K562 (cell line): Measurements from ENCODE around the gene RBBP4. TPM values are rescaled to one million over a fixed set of nuclear protein-coding genes. Genes with fewer than 3 reads are reported as not detected.
A peak's percentile ranks its signal among the peaks of the same experiment; 100 is the strongest.

Source experiments
- ATAC-seq: fragments of 200-7000 bp; cut with Tn5 transposase; 3 replicates; pipeline ENCODE4 v1.9.1; 2020; ENCODE audit warnings: moderate library complexity
- BruUV-seq: library from RNA; stranded (reverse); fragments of 400-500 nt; replicated peaks from 2 replicates; lab custom pipeline; 2021; lab: Mats Ljungman, UMichigan
- CTCF ChIA-PET: fragments of 300-600 bp; formaldehyde crosslinking; extraction: SDS; loops from one replicate; lab custom pipeline; 2021; ENCODE audit warnings: low intra/inter-chr PET ratio; lab: Yijun Ruan, JAX
- POLR2A ChIA-PET: fragments of 300-600, 350-650 bp; sonication (Branson Sonifier 250); formaldehyde crosslinking; extraction: SDS; loops from one replicate; lab custom pipeline; 2021; ENCODE audit warnings: antibody characterized with exemption, inconsistent platforms; lab: Yijun Ruan, JAX
- DNase-seq, 4 experiments: peaks; one replicate each; pipeline versions ENCODE4 v3.0.0 to v3.0.0-alpha.2; 2011 to 2018; ENCODE audit warnings: low spot score in 3 of 4, mixed read lengths in 3 of 4; ENCODE audit errors: extremely low read depth in 1 of 4
- FAIRE-seq: peaks from 2 replicates; lab custom pipeline; 2011; peaks lifted over from hg19 to GRCh38; lab: Jason Lieb, UNC
- H2AFZ ChIP-seq: 2 replicates; pipeline ENCODE4 v1.6.0; 2011; ENCODE audit warnings: low read depth, low read length, control low read depth, inconsistent platforms
- H3K27ac ChIP-seq: fragments of 200-600 bp; 3 replicates; pipeline ENCODE4 v1.8.0; 2011; ENCODE audit warnings: low read depth, mild to moderate bottlenecking, control low read depth, inconsistent platforms, low read length, moderate library complexity, mixed read lengths; ENCODE audit errors: extremely low read depth
- H3K27me3 ChIP-seq, 2 experiments: fragments of 300-600 bp in 1 of 2; 2 replicates in 1 of 2; 3 replicates in 1 of 2; pipeline versions ENCODE4 v1.6.0 to v1.8.0; 2011; ENCODE audit warnings: inconsistent platforms in 2 of 2, low read length in 2 of 2, mild to moderate bottlenecking in 1 of 2, mixed read lengths in 1 of 2, moderate library complexity in 1 of 2; ENCODE audit not compliant: control insufficient read depth in 2 of 2, insufficient read depth in 2 of 2
- H3K36me3 ChIP-seq: fragments of 300-600 bp; 3 replicates; pipeline ENCODE4 v1.8.0; 2011; ENCODE audit warnings: mild to moderate bottlenecking, low read length, inconsistent platforms; ENCODE audit not compliant: control insufficient read depth, insufficient read depth
- H3K4me1 ChIP-seq, 2 experiments: fragments of 200-600 bp in 1 of 2; replicated peaks in 1 of 2; 2 replicates in 1 of 2; 3 replicates in 1 of 2; pipeline versions ENCODE4 v1.5.1 to v1.8.0; 2011; ENCODE audit warnings: inconsistent platforms in 2 of 2, low read length in 2 of 2, mild to moderate bottlenecking in 1 of 2, mixed read lengths in 1 of 2, moderate library complexity in 1 of 2; ENCODE audit not compliant: control insufficient read depth in 2 of 2, insufficient read depth in 2 of 2
- H3K4me2 ChIP-seq: 2 replicates; pipeline ENCODE4 v1.6.1; 2011; ENCODE audit warnings: low read length, control low read depth, inconsistent platforms, mixed read lengths; ENCODE audit not compliant: insufficient read depth
- H3K4me3 ChIP-seq: fragments of 200-600 bp; sonication (generic), shearing (Covaris generic); 2 replicates; pipeline ENCODE4 v1.5.1; 2016; ENCODE audit warnings: control low read depth, inconsistent platforms
- H3K79me2 ChIP-seq: fragments of 200-600 bp; 3 replicates; pipeline ENCODE4 v1.8.0; 2011; ENCODE audit warnings: low read length, inconsistent platforms; ENCODE audit not compliant: control insufficient read depth, insufficient read depth
- H3K9ac ChIP-seq, 2 experiments: 2 replicates each; pipeline versions ENCODE4 v1.6.0 to v1.6.1; 2011; ENCODE audit warnings: low read depth in 2 of 2, low read length in 2 of 2, control low read depth in 1 of 2, inconsistent platforms in 1 of 2, mild to moderate bottlenecking in 1 of 2, mixed read lengths in 1 of 2; ENCODE audit not compliant: insufficient read depth in 1 of 2
- H3K9me1 ChIP-seq: one replicate; pipeline ENCODE4 v1.6.0; 2011; ENCODE audit warnings: inconsistent platforms, mild to moderate bottlenecking, low read length, moderate library complexity; ENCODE audit not compliant: control insufficient read depth, insufficient read depth
- H3K9me3 ChIP-seq: replicated peaks from 2 replicates; pipeline ENCODE4 v1.5.1; 2011; ENCODE audit warnings: low read depth, low read length, inconsistent platforms; ENCODE audit not compliant: control insufficient read depth, insufficient read depth
- H4K20me1 ChIP-seq: replicated peaks from 2 replicates; pipeline ENCODE4 v1.6.1; 2011; ENCODE audit warnings: low read length, inconsistent platforms, mixed read lengths; ENCODE audit not compliant: control insufficient read depth, insufficient read depth
- PHB ChIP-seq: fragments of 250-450 bp; sonication (Bioruptor Pico); IDR thresholded peaks from 2 replicates; pipeline ENCODE4 v1.5.0; 2021
- ZNF561 ChIP-seq: fragments of 450-650 bp; formaldehyde crosslinking; conservative IDR thresholded peaks from 2 replicates; pipeline ENCODE4 v1.4.0; 2020; ENCODE audit warnings: mild to moderate bottlenecking, moderate library complexity
- WGBS: fragments of 100-300 bp; shearing (Covaris generic); methylation state at CpG from one replicate; pipeline ENCODE4 v1.1.6; 2016; ENCODE audit warnings: low coverage, mixed read lengths; ENCODE audit not compliant: insufficient coverage; ENCODE audit errors: missing lambda C conversion rate; 5-methylcytosine and 5-hydroxymethylcytosine counted together
- in situ Hi-C: fragments of 300-500 bp; cut with MboI; formaldehyde crosslinking; loops from 4 replicates; pipeline ENCODE4 v1.15.0; 2018; ENCODE audit warnings: inconsistent platforms, mixed read lengths
- intact Hi-C: fragments of 100-400 bp; cut with micrococcal nuclease; formaldehyde crosslinking; loops from 2 replicates; pipeline ENCODE4 v1.14.2; 2022
- polyA plus RNA-seq, 8 experiments: library from polyadenylated mRNA; depleted of rRNA in 4 of 8; stranded (reverse) in 5 of 8; unstranded in 3 of 8; fragments of >200 nt; fragmentation: Nextera tagmentation in 2 of 8; fragmentation: Illumina TruSeq in 1 of 8; extraction: Ambion mirVana in 2 of 8; extraction: Trizol in 1 of 8; gene quantifications; 2 replicates each; pipeline versions ENCODE4 v1.2.1 to v1.2.3, GENCODE V29; 2011 to 2014; ENCODE audit warnings: inconsistent platforms in 1 of 8, missing spikeins in 1 of 8
- total RNA-seq, 7 experiments: library from RNA; depleted of rRNA in 6 of 7; stranded (reverse); fragments of >200 nt in 6 of 7; fragmentation: Illumina TruSeq in 2 of 7; extraction: Trizol in 2 of 7; gene quantifications; 2 replicates each; pipeline versions ENCODE4 v1.2.1 to v1.2.3, GENCODE V29; 2011 to 2021; ENCODE audit warnings: low replicate concordance in 1 of 7
- TF ChIP-seq, protein P1 (sequence below): fragments of 450-650 bp; IDR thresholded peaks from 2 replicates; pipeline ENCODE4 v1.6.1; 2018; ENCODE audit not compliant: partially characterized antibody

RBBP4 gene
- total and polyA plus RNA-seq, 9 of the 15 experiments (the other 6 are each of a cell fraction or from before 2014, with no cell fraction given) = 185 to 409 (median 259) TPM

DNA sequence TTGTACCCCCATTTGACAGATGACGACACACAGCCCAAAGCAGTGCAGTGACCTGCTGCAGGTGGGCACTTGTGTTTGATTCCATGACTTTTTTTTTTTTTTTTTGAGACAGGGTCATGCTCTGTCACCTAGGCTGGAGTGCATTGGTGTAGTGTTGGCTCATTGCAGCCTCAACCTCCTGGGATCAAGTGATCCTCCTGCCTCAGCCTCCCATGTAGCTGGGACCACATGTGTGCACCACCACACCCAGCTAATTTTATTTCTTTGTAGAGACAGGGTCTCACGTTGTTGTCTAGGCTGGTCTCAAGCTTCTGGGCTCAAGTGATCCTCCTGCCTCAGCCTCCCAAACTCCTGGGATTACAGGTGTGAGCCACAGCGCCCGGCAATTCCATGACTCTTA lies 66.5 kb downstream of the RBBP4 start (continued):
- TF ChIP-seq PHB (CRISPR knock-in tag) = no peak
- TF ChIP-seq, all 486 proteins: peak for 0

DNA sequence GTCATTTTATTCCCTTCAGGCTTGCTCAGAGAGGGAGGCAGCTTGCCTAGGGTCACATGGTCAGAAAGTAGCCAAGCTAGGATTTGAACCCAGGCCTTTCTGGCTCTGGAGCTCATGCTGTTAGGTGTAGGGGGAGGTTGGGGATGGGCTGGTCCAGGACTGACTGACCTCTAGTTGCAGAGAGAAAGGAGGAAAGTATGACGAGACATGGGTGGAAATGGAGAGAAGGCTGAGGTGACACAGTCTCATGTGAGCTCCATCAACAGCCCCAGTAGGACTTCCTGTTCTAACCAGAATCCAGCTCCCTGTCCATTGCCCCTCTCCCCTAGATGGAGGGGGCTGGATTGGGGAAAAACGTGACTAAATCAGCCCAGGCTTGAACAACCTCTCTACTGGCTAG lies 67.0 kb downstream of the RBBP4 start:
- no peak for TF ChIP-seq ZNF561 (CRISPR knock-in tag)
- TF ChIP-seq, protein P1, sequence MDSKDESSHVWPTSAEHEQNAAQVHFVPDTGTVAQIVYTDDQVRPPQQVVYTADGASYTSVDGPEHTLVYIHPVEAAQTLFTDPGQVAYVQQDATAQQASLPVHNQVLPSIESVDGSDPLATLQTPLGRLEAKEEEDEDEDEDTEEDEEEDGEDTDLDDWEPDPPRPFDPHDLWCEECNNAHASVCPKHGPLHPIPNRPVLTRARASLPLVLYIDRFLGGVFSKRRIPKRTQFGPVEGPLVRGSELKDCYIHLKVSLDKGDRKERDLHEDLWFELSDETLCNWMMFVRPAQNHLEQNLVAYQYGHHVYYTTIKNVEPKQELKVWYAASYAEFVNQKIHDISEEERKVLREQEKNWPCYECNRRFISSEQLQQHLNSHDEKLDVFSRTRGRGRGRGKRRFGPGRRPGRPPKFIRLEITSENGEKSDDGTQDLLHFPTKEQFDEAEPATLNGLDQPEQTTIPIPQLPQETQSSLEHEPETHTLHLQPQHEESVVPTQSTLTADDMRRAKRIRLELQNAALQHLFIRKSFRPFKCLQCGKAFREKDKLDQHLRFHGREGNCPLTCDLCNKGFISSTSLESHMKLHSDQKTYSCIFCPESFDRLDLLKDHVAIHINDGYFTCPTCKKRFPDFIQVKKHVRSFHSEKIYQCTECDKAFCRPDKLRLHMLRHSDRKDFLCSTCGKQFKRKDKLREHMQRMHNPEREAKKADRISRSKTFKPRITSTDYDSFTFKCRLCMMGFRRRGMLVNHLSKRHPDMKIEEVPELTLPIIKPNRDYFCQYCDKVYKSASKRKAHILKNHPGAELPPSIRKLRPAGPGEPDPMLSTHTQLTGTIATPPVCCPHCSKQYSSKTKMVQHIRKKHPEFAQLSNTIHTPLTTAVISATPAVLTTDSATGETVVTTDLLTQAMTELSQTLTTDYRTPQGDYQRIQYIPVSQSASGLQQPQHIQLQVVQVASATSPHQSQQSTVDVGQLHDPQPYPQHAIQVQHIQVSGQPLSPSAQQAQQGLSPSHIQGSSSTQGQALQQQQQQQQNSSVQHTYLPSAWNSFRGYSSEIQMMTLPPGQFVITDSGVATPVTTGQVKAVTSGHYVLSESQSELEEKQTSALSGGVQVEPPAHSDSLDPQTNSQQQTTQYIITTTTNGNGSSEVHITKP = peak; percentile 39
- DNase-seq (no peak), ATAC-seq (no peak), FAIRE-seq (no peak)
- peaks cover 26 to 49% of the 10 kb centered on the region in 2 experiments; a peak in 4 of 5 replicates for H3K4me1 ChIP-seq
- no peaks in the 10 kb centered on the region for H3K27me3 ChIP-seq
- H3K4me2 ChIP-seq = no peak overlapping the region
- H3K4me3 ChIP-seq = no peak overlapping the region
- 37% methylated on average over 2 of the region's 2 CpGs for whole genome bisulfite sequencing
- no peaks in the 10 kb centered on the region for H3K36me3 ChIP-seq
- H2AFZ ChIP-seq = peak overlapping the region; percentile 48
- intact Hi-C loops = no loop called here
- POLR2A ChIA-PET = interaction anchor here (0.6 kb wide), 1 partner anchor 157 kb away, joined by 3 read pairs; no protein-coding TSS in a partner anchor
- CTCF ChIA-PET = no interaction called here
- H3K9me3 ChIP-seq = no peaks in the 10 kb centered on the region
- no peaks in the 10 kb centered on the region for H3K79me2 ChIP-seq
- no peak overlapping the region for H3K27ac ChIP-seq
- no peaks in the 10 kb centered on the region for H3K9me1 ChIP-seq
- no TSS peak for BruUV-seq
- in situ Hi-C loops = loop anchor here (10.0 kb wide), 1 partner anchor 47 kb away; no protein-coding TSS in a partner anchor
- peak overlapping the region in 1 of 2 experiments; percentile 49; a peak in 1 of 4 replicates for H3K9ac ChIP-seq
- no peaks in the 10 kb centered on the region for H4K20me1 ChIP-seq
